HCT116 (cell line): ENCODE data around the gene OSBPL10. TPM values are rescaled to one million over a fixed set of nuclear protein-coding genes. Genes with fewer than 3 reads are reported as not detected.

ENCODE experiments used
- ATAC-seq: fragments of 200-7000 bp; cut with Tn5 transposase; 2 replicates; pipeline ENCODE4 v1.9.1; 2020; ENCODE audit warnings: mild to moderate bottlenecking, moderate library complexity
- BruUV-seq: library from RNA; stranded (reverse); fragments of 400-500 nt; replicated peaks from 2 replicates; lab custom pipeline; 2021; lab: Mats Ljungman, UMichigan
- CTCF ChIA-PET: fragments of 300-600 bp; sonication (Branson Sonifier 250); formaldehyde crosslinking; loops from one replicate; lab custom pipeline; 2021; ENCODE audit warnings: antibody characterized with exemption; lab: Charles Lee
- POLR2A ChIA-PET: fragments of 300-600, 350-600 bp; sonication (Branson Sonifier 250); formaldehyde crosslinking; loops from one replicate; lab custom pipeline; 2021; ENCODE audit warnings: antibody characterized with exemption; lab: Charles Lee
- RAD21 ChIA-PET, 2 experiments: fragments of 300-600 bp; sonication (Branson Sonifier 250); formaldehyde crosslinking; loops; one replicate each; lab custom pipeline; 2023; ENCODE audit warnings: low total read pairs in 2 of 2; ENCODE audit not compliant: uncharacterized antibody in 2 of 2, unreplicated experiment in 2 of 2, low non-redundant PET in 1 of 2; lab: Charles Lee
- DNase-seq: peaks from one replicate; pipeline ENCODE4 v3.0.0-alpha.2; 2010; ENCODE audit warnings: low read depth, low spot score
- H2AFZ ChIP-seq: fragments of 200-600 bp; shearing (Covaris generic), sonication (generic); 2 replicates; pipeline ENCODE4 v1.6.1; 2017; ENCODE audit warnings: low read depth, mixed run types, mixed read lengths, antibody characterized with exemption, low read length; ENCODE audit not compliant: poor library complexity, severe bottlenecking
- H3K27ac ChIP-seq: 2 replicates; pipeline ENCODE4 v1.5.1; 2012; ENCODE audit warnings: low read depth, low read length
- H3K27me3 ChIP-seq: fragments of 200-600 bp; sonication (generic); 2 replicates; pipeline ENCODE4 v1.6.1; 2016; ENCODE audit warnings: mixed run types, low read length, mixed read lengths; ENCODE audit not compliant: insufficient read depth
- H3K36me3 ChIP-seq, 2 experiments: fragments of 200-500 bp in 1 of 2; fragments of 200-600 bp in 1 of 2; sonication (Bioruptor generic) in 1 of 2; sonication (generic) in 1 of 2; 2 replicates each; pipeline versions ENCODE4 v1.5.1 to v1.6.1; 2014 to 2016; ENCODE audit warnings: low read length in 2 of 2, inconsistent platforms in 1 of 2, mixed read lengths in 1 of 2, mixed run types in 1 of 2; ENCODE audit not compliant: insufficient read depth in 2 of 2, control insufficient read depth in 1 of 2
- H3K4me1 ChIP-seq, 2 experiments: fragments of 200-600 bp in 1 of 2; sonication (generic) in 1 of 2; 2 replicates each; pipeline versions ENCODE4 v1.5.1 to v1.6.1; 2012 to 2017; ENCODE audit warnings: low read length in 2 of 2, inconsistent platforms in 1 of 2, mild to moderate bottlenecking in 1 of 2, mixed read lengths in 1 of 2, mixed run types in 1 of 2, moderate library complexity in 1 of 2; ENCODE audit not compliant: insufficient read depth in 2 of 2, control insufficient read depth in 1 of 2
- H3K4me2 ChIP-seq: fragments of 200-600 bp; sonication (generic); 2 replicates; pipeline ENCODE4 v1.6.1; 2017; ENCODE audit warnings: mixed run types, low read length, mixed read lengths
- H3K4me3 ChIP-seq, 2 experiments: fragments of 200-600 bp in 1 of 2; sonication (generic) in 1 of 2; replicated peaks in 1 of 2; 2 replicates each; pipeline ENCODE4 v1.5.1; 2011 to 2016; ENCODE audit warnings: low read length in 2 of 2, control low read depth in 1 of 2, low read depth in 1 of 2, mild to moderate bottlenecking in 1 of 2, mixed read lengths in 1 of 2, mixed run types in 1 of 2
- H3K79me2 ChIP-seq: fragments of 200-600 bp; sonication (generic); 2 replicates; pipeline ENCODE4 v1.6.1; 2017; ENCODE audit warnings: mild to moderate bottlenecking, mixed run types, low read length, moderate library complexity, mixed read lengths; ENCODE audit not compliant: insufficient read depth
- H3K9ac ChIP-seq: fragments of 200-600 bp; sonication (generic); 2 replicates; pipeline ENCODE4 v1.6.1; 2016; ENCODE audit warnings: low read length, mixed read lengths
- H3K9me2 ChIP-seq: fragments of 200-600 bp; sonication (generic), shearing (Covaris generic); 2 replicates; pipeline ENCODE4 v1.6.1; 2017; ENCODE audit warnings: mixed run types, mild to moderate bottlenecking, moderate library complexity; ENCODE audit not compliant: insufficient read depth
- H3K9me3 ChIP-seq, 2 experiments: fragments of 200-500 bp in 1 of 2; fragments of 200-600 bp in 1 of 2; sonication (Bioruptor generic) in 1 of 2; sonication (generic) in 1 of 2; 2 replicates each; pipeline ENCODE4 v1.6.1; 2014 to 2017; ENCODE audit warnings: low read length in 2 of 2, mixed read lengths in 2 of 2, inconsistent platforms in 1 of 2, low read depth in 1 of 2, mild to moderate bottlenecking in 1 of 2, mixed run types in 1 of 2, moderate library complexity in 1 of 2; ENCODE audit not compliant: control insufficient read depth in 1 of 2, insufficient read depth in 1 of 2
- H4K20me1 ChIP-seq: fragments of 200-600 bp; sonication (generic), shearing (Covaris generic); 2 replicates; pipeline ENCODE4 v1.6.1; 2017; ENCODE audit warnings: mixed run types, mild to moderate bottlenecking, moderate library complexity; ENCODE audit not compliant: insufficient read depth
- ELF1 ChIP-seq: IDR thresholded peaks from 2 replicates; pipeline ENCODE4 v1.6.1; 2012; ENCODE audit warnings: low read depth, borderline replicate concordance
- JUND ChIP-seq: IDR thresholded peaks from 2 replicates; pipeline ENCODE4 v1.6.1; 2012
- REST ChIP-seq: IDR thresholded peaks from 2 replicates; pipeline ENCODE4 v1.6.1; 2012; ENCODE audit warnings: low read depth
- ZBTB33 ChIP-seq: IDR thresholded peaks from 2 replicates; pipeline ENCODE4 v1.6.1; 2011; ENCODE audit warnings: mild to moderate bottlenecking, low read length, moderate library complexity; ENCODE audit not compliant: insufficient replicate concordance; ENCODE audit errors: extremely low read depth
- ZNF274 ChIP-seq: fragments of 200-500 bp; sonication (Bioruptor generic); IDR thresholded peaks from 2 replicates; pipeline ENCODE4 v1.6.1; 2014; ENCODE audit warnings: mild to moderate bottlenecking, low read depth, low read length, inconsistent platforms
- intact Hi-C: fragments of 100-400 bp; cut with micrococcal nuclease; formaldehyde crosslinking; loops from 2 replicates; pipeline ENCODE4 v1.10.0; 2022
- total RNA-seq: library from RNA; stranded (reverse); gene quantifications from one replicate; pipeline ENCODE4 v1.2.1, GENCODE V29; 2021; ENCODE audit not compliant: unreplicated experiment
- TF ChIP-seq, protein P1 (sequence below): IDR thresholded peaks from 2 replicates; pipeline ENCODE4 v1.6.1; 2012

Gene OSBPL10
- total RNA-seq, 1 experiment from 2014 or later, result 25.8 TPM

GRCh38 chr3:31984321-31984720 is 3.3 kb upstream of the OSBPL10 start:
- ChIA-PET POLR2A (no interaction called here), RAD21 (no interaction called here), CTCF (no interaction called here)
- Histone ChIP-seq H3K79me2 (peaks cover 4% of the 10 kb centered on the region; the same call in 1 of the 2 replicates), H3K9me2 (no peaks in the 10 kb centered on the region), H3K4me1 (peaks cover 9 to 17% of the 10 kb centered on the region in 2 experiments), H3K9me3 (no peaks in the 10 kb centered on the region; a peak in 1 of 4 replicates), H3K4me3 (no peak overlapping the region), H3K4me2 (no peak overlapping the region), H2AFZ (no peak overlapping the region), H3K36me3 (no peaks in the 10 kb centered on the region), H3K9ac (no peak overlapping the region), H3K27ac (no peak overlapping the region), H3K27me3 (no peaks in the 10 kb centered on the region), H4K20me1 (no peaks in the 10 kb centered on the region)
- DNase-seq (no peak), ATAC-seq (no peak)
- TF ChIP-seq ELF1 (no peak), JUND (no peak), ZBTB33 (no peak), ZNF274 (no peak), REST (no peak)
- TF ChIP-seq, protein P1, sequence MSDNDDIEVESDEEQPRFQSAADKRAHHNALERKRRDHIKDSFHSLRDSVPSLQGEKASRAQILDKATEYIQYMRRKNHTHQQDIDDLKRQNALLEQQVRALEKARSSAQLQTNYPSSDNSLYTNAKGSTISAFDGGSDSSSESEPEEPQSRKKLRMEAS, result no peak
- intact Hi-C loops, result no loop called here
- BruUV-seq, result no TSS peak
